HL-60 (cell line): ENCODE measurements around the gene TMCO2.

Experiments
- DNase-seq, 2 experiments: peaks; one replicate each; pipeline ENCODE4 v3.0.0-alpha.2; 2010 to 2020; ENCODE audit warnings: low read depth in 1 of 2, low spot score in 1 of 2
- H3K27ac ChIP-seq: fragments of 250-450 bp; sonication (Bioruptor Pico); replicated peaks from 2 replicates; pipeline ENCODE4 v1.5.1; 2020; ENCODE audit warnings: mild to moderate bottlenecking, moderate library complexity
- H3K27me3 ChIP-seq: fragments of 250-450 bp; sonication (Bioruptor Pico); 2 replicates; pipeline ENCODE4 v1.5.1; 2021; ENCODE audit warnings: mild to moderate bottlenecking, moderate library complexity; ENCODE audit not compliant: insufficient read depth, poor library complexity, severe bottlenecking
- H3K4me3 ChIP-seq: replicated peaks from 2 replicates; pipeline ENCODE4 v1.5.1; 2011; ENCODE audit warnings: mild to moderate bottlenecking, control low read depth, low read length; ENCODE audit not compliant: insufficient read depth
- GABPA ChIP-seq: IDR thresholded peaks from 2 replicates; pipeline ENCODE4 v1.6.1; 2012; ENCODE audit warnings: low read depth
- POLR2AphosphoS5 ChIP-seq: IDR thresholded peaks from 2 replicates; pipeline ENCODE4 v1.6.1; 2012; ENCODE audit warnings: low read depth
- SPI1 ChIP-seq: IDR thresholded peaks from 2 replicates; pipeline ENCODE4 v1.6.1; 2012; ENCODE audit warnings: low read depth, mild to moderate bottlenecking, borderline replicate concordance
- TF ChIP-seq, protein P1 (sequence below): IDR thresholded peaks from one replicate; pipeline ENCODE4 v1.5.1; 2011; ENCODE audit warnings: low read length, control low read depth, inconsistent platforms; ENCODE audit not compliant: insufficient read depth
- TF ChIP-seq, protein P2 (sequence below): IDR thresholded peaks from 2 replicates; pipeline ENCODE4 v1.6.1; 2012; ENCODE audit warnings: low read depth; ENCODE audit not compliant: insufficient replicate concordance

The TMCO2 gene

DNA sequence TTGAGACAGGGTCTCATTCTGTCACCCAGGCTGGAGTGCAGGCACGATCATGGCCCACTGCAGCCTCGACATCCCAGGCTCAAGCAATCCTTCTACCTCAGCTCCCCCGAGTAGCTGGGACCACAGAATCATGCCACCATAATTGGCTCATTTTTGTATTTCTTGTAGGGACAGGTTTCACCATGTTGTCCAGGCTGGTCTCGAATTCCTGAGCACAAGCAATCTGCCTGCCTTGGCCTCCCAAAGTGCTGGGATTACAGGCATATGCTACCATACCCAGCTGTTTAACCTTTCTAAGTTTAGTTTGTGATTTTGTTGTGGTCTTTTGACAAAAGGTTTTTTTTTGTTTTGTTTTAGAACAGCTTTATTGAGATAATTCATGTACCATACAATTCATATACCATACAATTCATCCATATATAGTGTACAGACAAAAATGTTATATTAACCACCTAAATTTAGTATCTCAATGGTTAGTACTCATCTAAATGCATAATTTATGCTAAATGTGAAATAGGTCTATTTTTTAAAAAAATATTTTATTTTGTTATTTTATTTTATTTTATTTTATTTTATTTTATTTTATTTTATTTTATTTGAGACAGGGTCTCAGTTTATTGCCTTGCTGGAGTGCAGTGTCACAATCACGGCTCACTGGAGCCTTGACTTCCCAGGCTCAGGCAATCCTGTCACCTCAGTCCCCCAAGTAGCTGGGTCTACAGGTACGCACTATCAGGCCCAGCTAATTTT, 19.2 kb downstream of the TMCO2 start:
- TF ChIP-seq POLR2AphosphoS5: no peak
- TF ChIP-seq, protein P1, sequence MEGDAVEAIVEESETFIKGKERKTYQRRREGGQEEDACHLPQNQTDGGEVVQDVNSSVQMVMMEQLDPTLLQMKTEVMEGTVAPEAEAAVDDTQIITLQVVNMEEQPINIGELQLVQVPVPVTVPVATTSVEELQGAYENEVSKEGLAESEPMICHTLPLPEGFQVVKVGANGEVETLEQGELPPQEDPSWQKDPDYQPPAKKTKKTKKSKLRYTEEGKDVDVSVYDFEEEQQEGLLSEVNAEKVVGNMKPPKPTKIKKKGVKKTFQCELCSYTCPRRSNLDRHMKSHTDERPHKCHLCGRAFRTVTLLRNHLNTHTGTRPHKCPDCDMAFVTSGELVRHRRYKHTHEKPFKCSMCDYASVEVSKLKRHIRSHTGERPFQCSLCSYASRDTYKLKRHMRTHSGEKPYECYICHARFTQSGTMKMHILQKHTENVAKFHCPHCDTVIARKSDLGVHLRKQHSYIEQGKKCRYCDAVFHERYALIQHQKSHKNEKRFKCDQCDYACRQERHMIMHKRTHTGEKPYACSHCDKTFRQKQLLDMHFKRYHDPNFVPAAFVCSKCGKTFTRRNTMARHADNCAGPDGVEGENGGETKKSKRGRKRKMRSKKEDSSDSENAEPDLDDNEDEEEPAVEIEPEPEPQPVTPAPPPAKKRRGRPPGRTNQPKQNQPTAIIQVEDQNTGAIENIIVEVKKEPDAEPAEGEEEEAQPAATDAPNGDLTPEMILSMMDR: no peak
- no peak for TF ChIP-seq GABPA
- TF ChIP-seq, protein P2, sequence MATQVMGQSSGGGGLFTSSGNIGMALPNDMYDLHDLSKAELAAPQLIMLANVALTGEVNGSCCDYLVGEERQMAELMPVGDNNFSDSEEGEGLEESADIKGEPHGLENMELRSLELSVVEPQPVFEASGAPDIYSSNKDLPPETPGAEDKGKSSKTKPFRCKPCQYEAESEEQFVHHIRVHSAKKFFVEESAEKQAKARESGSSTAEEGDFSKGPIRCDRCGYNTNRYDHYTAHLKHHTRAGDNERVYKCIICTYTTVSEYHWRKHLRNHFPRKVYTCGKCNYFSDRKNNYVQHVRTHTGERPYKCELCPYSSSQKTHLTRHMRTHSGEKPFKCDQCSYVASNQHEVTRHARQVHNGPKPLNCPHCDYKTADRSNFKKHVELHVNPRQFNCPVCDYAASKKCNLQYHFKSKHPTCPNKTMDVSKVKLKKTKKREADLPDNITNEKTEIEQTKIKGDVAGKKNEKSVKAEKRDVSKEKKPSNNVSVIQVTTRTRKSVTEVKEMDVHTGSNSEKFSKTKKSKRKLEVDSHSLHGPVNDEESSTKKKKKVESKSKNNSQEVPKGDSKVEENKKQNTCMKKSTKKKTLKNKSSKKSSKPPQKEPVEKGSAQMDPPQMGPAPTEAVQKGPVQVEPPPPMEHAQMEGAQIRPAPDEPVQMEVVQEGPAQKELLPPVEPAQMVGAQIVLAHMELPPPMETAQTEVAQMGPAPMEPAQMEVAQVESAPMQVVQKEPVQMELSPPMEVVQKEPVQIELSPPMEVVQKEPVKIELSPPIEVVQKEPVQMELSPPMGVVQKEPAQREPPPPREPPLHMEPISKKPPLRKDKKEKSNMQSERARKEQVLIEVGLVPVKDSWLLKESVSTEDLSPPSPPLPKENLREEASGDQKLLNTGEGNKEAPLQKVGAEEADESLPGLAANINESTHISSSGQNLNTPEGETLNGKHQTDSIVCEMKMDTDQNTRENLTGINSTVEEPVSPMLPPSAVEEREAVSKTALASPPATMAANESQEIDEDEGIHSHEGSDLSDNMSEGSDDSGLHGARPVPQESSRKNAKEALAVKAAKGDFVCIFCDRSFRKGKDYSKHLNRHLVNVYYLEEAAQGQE: no peak
- no peak for DNase-seq
- H3K4me3 ChIP-seq: no peak overlapping the region
- no peak overlapping the region for H3K27ac ChIP-seq
- H3K27me3 ChIP-seq: no peaks in the 10 kb centered on the region

DNA sequence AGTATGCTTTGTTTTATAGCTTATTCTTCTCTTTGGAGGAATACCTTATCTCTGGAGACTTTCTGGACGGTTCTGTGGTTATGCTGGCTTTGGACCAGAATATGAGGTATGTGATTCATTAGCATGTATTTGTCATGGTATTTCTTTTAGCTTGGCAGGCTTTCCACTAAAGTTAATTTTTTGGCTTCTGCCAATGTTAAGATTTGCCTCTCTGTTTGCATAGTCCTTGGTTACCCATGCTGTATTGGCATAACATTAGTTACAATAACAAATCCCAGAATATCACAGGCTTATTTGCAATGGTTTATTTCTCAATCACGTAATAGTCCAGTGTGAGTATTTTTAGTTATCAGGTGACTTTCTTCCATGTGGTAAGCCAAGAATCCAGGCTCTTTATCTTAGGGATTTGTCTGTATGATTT, 20.0 kb downstream of the TMCO2 start:
- no peak for DNase-seq
- TF ChIP-seq, protein P1: no peak
- TF ChIP-seq POLR2AphosphoS5 (no peak), GABPA (no peak), SPI1 (no peak)
- TF ChIP-seq, protein P2: no peak
- no peak overlapping the region for H3K27ac ChIP-seq
- no peaks in the 10 kb centered on the region for H3K27me3 ChIP-seq
- no peak overlapping the region for H3K4me3 ChIP-seq

DNA sequence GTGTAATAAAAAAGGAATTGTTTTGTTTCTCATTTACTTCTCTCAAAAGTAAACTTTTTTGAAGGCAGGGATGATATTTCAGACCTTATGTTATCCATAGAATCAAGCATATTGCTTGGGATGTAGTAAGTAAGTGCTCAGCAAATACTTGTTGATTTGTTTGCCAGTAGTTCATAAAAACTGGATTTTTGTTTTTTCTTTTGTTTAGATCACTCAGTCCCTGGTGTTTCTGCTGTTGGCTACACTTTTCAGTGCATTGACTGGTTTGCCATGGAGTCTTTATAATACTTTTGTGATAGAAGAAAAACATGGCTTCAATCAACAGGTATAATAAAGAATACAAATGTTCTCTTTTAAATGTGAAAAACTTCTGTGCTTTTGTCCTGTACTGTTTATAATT, 20.5 kb downstream of the TMCO2 start:
- no peak overlapping the region for H3K4me3 ChIP-seq
- no peak for DNase-seq

More for the DNA sequence above, 20.5 kb downstream of the TMCO2 start:
- H3K27me3 ChIP-seq: no peaks in the 10 kb centered on the region
- TF ChIP-seq, protein P1: no peak
- no peak for TF ChIP-seq GABPA
- no peak for TF ChIP-seq SPI1
- TF ChIP-seq POLR2AphosphoS5: no peak
- TF ChIP-seq, protein P2: no peak
- no peak overlapping the region for H3K27ac ChIP-seq
